MCF 10A (cell line): Measurements from ENCODE around the gene NDUFA7. TPM values are rescaled to one million over a fixed set of nuclear protein-coding genes. Genes with fewer than 3 reads are reported as not detected.

Source experiments
- BruUV-seq: library from RNA; stranded (reverse); fragments of 400-500 nt; replicated peaks from 2 replicates; lab custom pipeline; 2021; lab: Mats Ljungman, UMichigan
- CTCF ChIA-PET: fragments of 300-600 bp; sonication (Branson Sonifier 250); formaldehyde crosslinking; extraction: SDS; loops from one replicate; lab custom pipeline; 2021; ENCODE audit warnings: antibody characterized with exemption, inconsistent platforms; lab: Yijun Ruan, JAX
- POLR2A ChIA-PET: fragments of 300-600, 350-650 bp; sonication (Branson Sonifier 250); formaldehyde crosslinking; extraction: SDS; loops from one replicate; lab custom pipeline; 2020; ENCODE audit warnings: antibody characterized with exemption, inconsistent platforms; lab: Yijun Ruan, JAX
- DNase-seq: peaks from one replicate; pipeline ENCODE4 v3.0.0-alpha.2; 2018; ENCODE audit not compliant: unreplicated experiment
- H3K27ac Mint-ChIP-seq: one replicate; pipeline ENCODE4 v1.8.0; 2022; ENCODE audit warnings: mild to moderate bottlenecking, low read depth, mixed read lengths; ENCODE audit not compliant: unreplicated experiment
- H3K27me3 Mint-ChIP-seq: one replicate; pipeline ENCODE4 v1.8.0; 2022; ENCODE audit warnings: mixed read lengths; ENCODE audit not compliant: insufficient read depth, unreplicated experiment
- H3K36me3 Mint-ChIP-seq: one replicate; pipeline ENCODE4 v1.8.0; 2022; ENCODE audit warnings: mild to moderate bottlenecking, moderate library complexity, mixed read lengths; ENCODE audit not compliant: insufficient read depth, unreplicated experiment
- H3K4me1 Mint-ChIP-seq: one replicate; pipeline ENCODE4 v1.8.0; 2022; ENCODE audit warnings: mixed read lengths; ENCODE audit not compliant: insufficient read depth, unreplicated experiment
- H3K4me3 Mint-ChIP-seq: one replicate; pipeline ENCODE4 v1.8.0; 2022; ENCODE audit warnings: mild to moderate bottlenecking, moderate library complexity, mixed read lengths; ENCODE audit not compliant: unreplicated experiment
- H3K9me3 Mint-ChIP-seq: one replicate; pipeline ENCODE4 v1.8.0; 2022; ENCODE audit warnings: mixed read lengths; ENCODE audit not compliant: unreplicated experiment
- intact Hi-C: fragments of 100-400 bp; cut with micrococcal nuclease; formaldehyde crosslinking; loops from 2 replicates; pipeline ENCODE4 v1.14.1; 2022
- total RNA-seq: library from RNA; stranded (reverse); gene quantifications from 2 replicates; pipeline ENCODE4 v1.2.3, GENCODE V29; 2022
- TF ChIP-seq, protein P1 (sequence below): fragments of 200-600 bp; IDR thresholded peaks from one replicate; pipeline ENCODE4 v1.8.0; 2022; ENCODE audit warnings: antibody characterized with exemption, mild to moderate bottlenecking; ENCODE audit not compliant: unreplicated experiment

Gene NDUFA7
- total RNA-seq, 1 experiment from 2014 or later: 91.8 TPM

DNA sequence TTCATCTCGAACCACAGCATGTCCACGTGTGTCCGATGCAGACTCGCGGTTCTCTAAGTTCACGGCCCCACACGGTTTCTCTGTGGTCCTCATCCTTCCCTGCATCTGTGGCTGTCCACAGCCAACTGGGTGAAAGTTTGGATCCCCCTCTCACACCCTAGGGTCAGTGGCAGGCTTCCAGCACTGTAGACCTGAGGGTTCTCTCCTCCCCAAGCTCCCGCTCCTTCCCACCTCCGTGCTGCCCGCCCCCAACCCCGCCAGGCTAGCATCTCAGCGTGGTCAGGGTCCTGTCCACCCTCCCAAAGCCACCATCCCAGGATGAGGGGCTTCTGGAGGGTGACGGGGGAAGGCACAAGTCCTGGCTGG, 45.8 kb upstream of the NDUFA7 start:
- no peak overlapping the region for H3K27ac Mint-ChIP-seq

DNA sequence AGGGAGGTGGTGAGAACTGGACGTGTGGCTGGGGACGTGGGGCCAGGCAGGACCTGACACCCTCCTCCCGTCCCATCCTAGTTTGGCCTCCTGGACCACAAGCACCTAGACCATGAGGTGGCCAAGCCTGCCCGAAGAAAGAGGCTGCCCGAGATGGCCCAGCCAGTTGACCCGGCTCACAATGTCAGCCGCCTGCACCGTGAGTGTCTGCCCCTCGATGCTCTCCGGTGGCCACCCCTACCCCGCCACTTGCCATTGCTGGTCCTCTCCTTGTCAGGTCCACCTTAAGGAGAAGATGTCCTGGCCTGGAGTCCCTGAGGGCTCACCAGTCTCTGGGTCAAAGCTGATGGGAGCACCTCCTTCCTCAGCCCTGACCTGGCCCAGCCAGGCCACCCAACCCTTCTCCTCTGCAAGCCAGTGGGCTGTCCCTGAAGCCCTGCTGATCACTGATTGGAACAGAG, 45.0 kb upstream of the NDUFA7 start:
- Mint-ChIP-seq H3K9me3 (no peaks in the 10 kb centered on the region), H3K4me3 (no peak overlapping the region), H3K4me1 (peaks cover 34% of the 10 kb centered on the region), H3K27ac (peak overlapping the region; percentile 75), H3K36me3 (peaks cover 6% of the 10 kb centered on the region), H3K27me3 (no peaks in the 10 kb centered on the region)
- TF ChIP-seq, protein P1, sequence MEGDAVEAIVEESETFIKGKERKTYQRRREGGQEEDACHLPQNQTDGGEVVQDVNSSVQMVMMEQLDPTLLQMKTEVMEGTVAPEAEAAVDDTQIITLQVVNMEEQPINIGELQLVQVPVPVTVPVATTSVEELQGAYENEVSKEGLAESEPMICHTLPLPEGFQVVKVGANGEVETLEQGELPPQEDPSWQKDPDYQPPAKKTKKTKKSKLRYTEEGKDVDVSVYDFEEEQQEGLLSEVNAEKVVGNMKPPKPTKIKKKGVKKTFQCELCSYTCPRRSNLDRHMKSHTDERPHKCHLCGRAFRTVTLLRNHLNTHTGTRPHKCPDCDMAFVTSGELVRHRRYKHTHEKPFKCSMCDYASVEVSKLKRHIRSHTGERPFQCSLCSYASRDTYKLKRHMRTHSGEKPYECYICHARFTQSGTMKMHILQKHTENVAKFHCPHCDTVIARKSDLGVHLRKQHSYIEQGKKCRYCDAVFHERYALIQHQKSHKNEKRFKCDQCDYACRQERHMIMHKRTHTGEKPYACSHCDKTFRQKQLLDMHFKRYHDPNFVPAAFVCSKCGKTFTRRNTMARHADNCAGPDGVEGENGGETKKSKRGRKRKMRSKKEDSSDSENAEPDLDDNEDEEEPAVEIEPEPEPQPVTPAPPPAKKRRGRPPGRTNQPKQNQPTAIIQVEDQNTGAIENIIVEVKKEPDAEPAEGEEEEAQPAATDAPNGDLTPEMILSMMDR: no peak
- ChIA-PET POLR2A (interaction anchor here (0.6 to 5.7 kb wide), 6 partner anchors 11 to 148 kb away, joined by 3 to 31 read pairs (median 4); partner anchors contain the start of genes RAB11B, RPS28 and ZNF414), CTCF (interaction anchor here (0.6 to 3.2 kb wide), 3 partner anchors 12 to 1953 kb away, joined by 3 to 11 read pairs (median 3); no protein-coding TSS in a partner anchor)
- BruUV-seq: no TSS peak
- DNase-seq: peak; percentile 55
- intact Hi-C loops: no loop called here

More for the DNA sequence above, 45.8 kb upstream of the NDUFA7 start:
- intact Hi-C loops: no loop called here
- Mint-ChIP-seq H3K27me3 (no peaks in the 10 kb centered on the region), H3K4me3 (peak overlapping the region; percentile 39), H3K4me1 (peaks cover 28% of the 10 kb centered on the region), H3K9me3 (no peaks in the 10 kb centered on the region), H3K36me3 (peaks cover 6% of the 10 kb centered on the region)
- DNase-seq: peak; percentile 79
- TF ChIP-seq, protein P1: no peak
- CTCF ChIA-PET: interaction anchor here (0.7 to 3.5 kb wide), 3 partner anchors 10 to 21 kb away, joined by 3 to 24 read pairs (median 3); no protein-coding TSS in a partner anchor
- BruUV-seq: no TSS peak
- POLR2A ChIA-PET: interaction anchor here (5.7 kb wide), 1 partner anchor 23 kb away, joined by 31 read pairs; the partner anchor contains the start of gene RAB11B

DNA sequence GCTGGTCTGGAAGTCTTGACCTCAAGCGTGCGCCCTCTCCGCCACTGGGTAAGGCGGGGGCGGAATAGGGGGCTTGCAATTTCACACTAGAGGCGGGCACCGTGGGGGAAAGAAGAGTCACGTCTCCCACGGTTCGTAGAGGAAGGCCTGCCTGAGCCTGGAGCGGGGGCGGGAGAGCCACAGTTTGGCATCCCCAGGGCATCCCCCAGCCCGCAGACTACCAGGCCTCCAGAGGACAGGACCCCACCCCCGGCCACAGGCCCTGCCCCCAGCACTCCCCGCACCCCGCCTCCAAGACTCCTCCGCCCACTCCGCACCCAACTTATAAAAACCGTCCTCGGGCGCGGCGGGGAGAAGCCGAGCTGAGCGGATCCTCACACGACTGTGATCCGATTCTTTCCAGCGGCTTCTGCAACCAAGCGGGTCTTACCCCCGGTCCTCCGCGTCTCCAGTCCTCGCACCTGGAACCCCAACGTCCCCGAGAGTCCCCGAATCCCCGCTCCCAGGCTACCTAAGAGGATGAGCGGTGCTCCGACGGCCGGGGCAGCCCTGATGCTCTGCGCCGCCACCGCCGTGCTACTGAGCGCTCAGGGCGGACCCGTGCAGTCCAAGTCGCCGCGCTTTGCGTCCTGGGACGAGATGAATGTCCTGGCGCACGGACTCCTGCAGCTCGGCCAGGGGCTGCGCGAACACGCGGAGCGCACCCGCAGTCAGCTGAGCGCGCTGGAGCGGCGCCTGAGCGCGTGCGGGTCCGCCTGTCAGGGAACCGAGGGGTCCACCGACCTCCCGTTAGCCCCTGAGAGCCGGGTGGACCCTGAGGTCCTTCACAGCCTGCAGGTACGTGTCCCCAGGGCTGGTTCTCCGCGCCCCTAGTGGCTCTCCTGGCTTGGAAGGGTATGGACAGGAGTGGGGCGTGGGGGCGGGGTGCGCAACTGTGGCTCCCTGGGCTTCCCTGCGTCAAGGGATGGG, 42.9 kb upstream of the NDUFA7 start, which contains the start of gene ANGPTL4:
TSS of gene ANGPTL4 (plus strand) at position 353 of the 969 bp plus-strand sequence. CDS start at position 520, 167 bp downstream.
- peak; percentile 89 for DNase-seq

More for the DNA sequence above, 42.9 kb upstream of the NDUFA7 start, which contains the start of gene ANGPTL4:
- Mint-ChIP-seq H3K4me3 (peak within 1 kb of the TSS; percentile 73), H3K9me3 (no peaks in the 10 kb centered on the region), H3K36me3 (peaks cover 6% of the 10 kb centered on the region), H3K27ac (peak within 1 kb of the TSS; percentile 94), H3K27me3 (no peaks in the 10 kb centered on the region), H3K4me1 (peaks cover 34% of the 10 kb centered on the region)
- TSS peak; percentile 67 for BruUV-seq
- intact Hi-C loops: loop anchor here (2.0 kb wide), 1 partner anchor 27 kb away; the partner anchor contains the start of gene RAB11B
- ChIA-PET CTCF (interaction anchor here (0.5 to 3.2 kb wide), 4 partner anchors 10 to 89 kb away, joined by 3 to 11 read pairs (median 3); no protein-coding TSS in a partner anchor), POLR2A (interaction anchor here (0.6 to 5.7 kb wide), 7 partner anchors 9 to 1650 kb away, joined by 3 to 31 read pairs (median 4); partner anchors contain the start of genes MARCHF2 and RAB11B)
- TF ChIP-seq, protein P1: no peak
